HTR-8/SVneo (cell line): ENCODE data around the gene DUSP28.
"Not testable (repeated sequence)": the region's sequence is repeated elsewhere in the genome, so short reads cannot be mapped to it uniquely, and the experiment has no call there.

Source experiments
- DNase-seq: peaks from one replicate; pipeline ENCODE4 v3.0.0; 2011; ENCODE audit warnings: low spot score, mixed read lengths; ENCODE audit not compliant: insufficient read length
- FAIRE-seq: peaks from 2 replicates; lab custom pipeline; 2011; peaks lifted over from hg19 to GRCh38; lab: Jason Lieb, UNC

The DUSP28 gene

GRCh38 chr2:240558236-240558761 is 1.9 kb upstream of the DUSP28 start:
- FAIRE-seq (no peak), DNase-seq (no peak)

DNA sequence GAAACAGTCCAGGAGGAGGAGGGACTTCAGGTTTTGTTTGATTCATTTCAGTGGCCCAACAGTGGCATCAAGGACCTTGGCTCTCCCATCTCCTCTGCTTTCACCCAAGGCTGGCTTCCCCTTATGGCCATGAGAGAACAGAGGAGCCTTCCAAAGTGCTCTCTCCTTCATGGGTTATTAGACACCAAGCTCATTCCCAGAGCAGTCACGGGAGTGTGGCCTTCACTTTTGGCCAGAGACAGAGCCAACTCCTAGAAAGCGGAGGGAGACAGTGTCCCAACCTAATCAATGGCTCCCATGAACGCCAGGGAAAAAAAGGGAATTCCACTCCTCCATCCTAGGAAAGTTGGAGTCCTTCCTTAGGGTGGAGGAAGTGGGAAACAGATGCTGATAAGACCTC is 871 bp upstream of the DUSP28 start:
- DNase-seq: no peak
- no peak for FAIRE-seq

- DNase-seq: peak; percentile 83
- peak; percentile 81 for FAIRE-seq
Measured at GRCh38 chr2:240560480-240561324, 545 bp downstream of the DUSP28 start.

DNA sequence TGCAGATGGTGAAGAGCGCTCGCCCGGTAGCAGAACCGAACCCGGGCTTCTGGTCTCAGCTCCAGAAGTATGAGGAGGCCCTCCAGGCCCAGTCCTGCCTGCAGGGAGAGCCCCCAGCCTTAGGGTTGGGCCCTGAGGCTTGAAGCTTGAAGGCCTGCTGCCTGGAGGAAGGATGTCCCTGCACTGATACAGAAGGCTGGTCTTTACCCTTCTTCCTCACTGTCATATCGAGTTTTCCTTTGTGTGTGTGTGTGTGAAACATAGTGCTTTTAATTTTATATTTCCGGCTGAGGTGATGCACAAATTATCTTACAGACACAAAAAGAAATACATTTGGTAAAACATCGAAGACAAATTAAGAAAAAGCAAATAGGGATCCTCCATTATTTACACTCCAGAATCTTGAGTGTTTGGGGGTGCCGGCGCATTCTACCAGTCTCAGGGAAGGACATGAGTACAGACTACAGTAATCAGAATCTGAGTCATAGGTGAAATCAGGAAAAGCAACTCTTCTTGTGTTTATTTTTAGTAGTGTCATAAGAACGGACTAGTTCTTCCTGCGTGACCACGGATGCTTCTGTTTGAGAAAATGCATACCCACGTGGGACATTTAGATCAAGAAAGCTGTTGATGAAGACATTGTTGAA is 1.3 kb downstream of the DUSP28 start:
- FAIRE-seq (no peak), DNase-seq (no peak)

GRCh38 chr2:240563231-240563630 is 3.1 kb downstream of the DUSP28 start:
- not testable (repeated sequence) for DNase-seq, FAIRE-seq

- FAIRE-seq: no peak
- no peak for DNase-seq
Measured at GRCh38 chr2:240563951-240564560, 3.9 kb downstream of the DUSP28 start.

DNA sequence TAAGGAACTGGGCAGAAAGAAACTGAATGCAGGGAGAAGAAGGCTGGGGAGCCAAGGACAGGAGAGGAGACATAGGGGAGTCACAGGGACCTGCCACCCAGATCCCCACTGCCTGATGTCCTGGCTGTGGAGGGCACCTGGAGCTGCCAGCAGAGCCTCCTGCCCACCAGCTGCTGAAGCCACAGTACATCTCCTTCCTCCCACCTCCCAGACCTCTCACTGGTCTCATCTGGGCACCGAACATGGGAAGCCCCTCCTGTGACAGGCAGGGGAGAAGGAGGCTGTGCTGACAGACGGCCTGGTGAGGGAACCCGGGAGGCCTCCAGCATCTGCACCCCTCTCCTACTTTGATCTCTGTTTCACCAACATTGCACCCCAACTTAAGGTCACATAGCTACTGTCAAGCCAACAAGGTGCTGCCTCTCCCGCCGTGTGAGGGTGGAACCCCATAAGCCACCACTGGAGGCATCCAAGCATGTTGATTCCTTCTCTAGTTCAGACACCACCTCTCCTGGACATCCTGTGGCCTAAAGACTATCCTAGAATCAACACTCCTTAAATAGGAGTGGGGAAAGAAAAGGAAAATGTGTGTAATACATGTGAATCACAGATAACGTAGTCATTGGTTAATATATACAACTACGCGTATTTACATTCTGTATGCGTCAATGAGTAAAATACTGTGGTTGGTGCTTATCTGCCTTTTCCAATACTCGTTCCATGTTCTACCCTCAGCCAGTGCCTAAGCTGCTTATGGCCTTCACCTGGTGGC is 4.6 kb downstream of the DUSP28 start:
- DNase-seq (no peak), FAIRE-seq (no peak)

- FAIRE-seq: peak; percentile 58
Measured at GRCh38 chr2:240565333-240566202, 5.4 kb downstream of the DUSP28 start.

DNA sequence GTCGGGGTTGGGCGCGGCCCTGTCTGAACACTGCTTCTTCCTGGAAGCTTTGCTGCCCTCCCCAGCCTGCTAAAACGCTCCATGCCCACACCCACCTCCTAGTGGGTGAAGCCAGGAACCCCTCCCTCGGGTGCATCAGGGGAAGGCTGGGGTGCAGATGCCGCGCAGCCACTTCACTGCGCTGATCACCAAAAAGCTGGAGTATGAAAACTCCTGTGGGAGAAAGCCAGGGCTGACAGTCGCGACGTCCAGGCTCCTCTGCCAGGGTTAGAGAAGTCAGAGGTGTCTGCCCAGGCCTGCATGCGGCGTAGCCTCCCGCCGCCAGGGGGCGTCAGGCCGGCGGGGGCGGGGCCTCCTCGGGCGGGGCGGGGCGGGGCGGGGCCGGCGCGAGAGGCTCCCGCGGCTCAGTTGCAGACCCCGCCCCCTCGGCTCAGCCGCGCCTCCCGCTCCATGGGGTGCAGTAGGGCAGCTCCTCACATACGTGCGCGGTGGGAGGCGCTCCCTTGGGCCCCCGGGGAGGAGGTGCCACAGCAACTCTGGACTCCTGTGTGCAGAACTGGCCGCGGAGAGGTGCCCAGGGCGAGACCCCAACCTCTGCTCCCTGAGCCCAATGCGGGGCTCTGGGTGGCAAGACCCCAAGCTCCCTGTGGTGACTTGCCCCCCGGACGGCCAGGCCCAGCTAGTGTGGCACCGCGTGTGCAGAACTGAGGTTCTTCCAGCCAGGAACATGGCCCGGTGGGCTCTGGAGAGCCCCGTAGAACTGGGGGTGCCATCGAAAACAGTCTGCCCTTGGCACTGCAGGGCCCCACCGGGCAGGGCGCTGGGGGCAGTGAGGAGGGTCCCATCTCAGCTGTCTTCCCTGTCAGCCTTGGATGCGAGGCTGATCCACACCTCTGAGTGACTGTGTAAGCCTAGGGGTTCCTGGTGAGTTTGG is 6.3 kb downstream of the DUSP28 start:
- peak; percentile 63 for FAIRE-seq
- DNase-seq: peak; percentile 88

More at GRCh38 chr2:240565333-240566202, 5.4 kb downstream of the DUSP28 start:
- DNase-seq: peak; percentile 67

- DNase-seq: no peak
- no peak for FAIRE-seq
Measured at GRCh38 chr2:240567137-240567871, 7.1 kb downstream of the DUSP28 start.

DNA sequence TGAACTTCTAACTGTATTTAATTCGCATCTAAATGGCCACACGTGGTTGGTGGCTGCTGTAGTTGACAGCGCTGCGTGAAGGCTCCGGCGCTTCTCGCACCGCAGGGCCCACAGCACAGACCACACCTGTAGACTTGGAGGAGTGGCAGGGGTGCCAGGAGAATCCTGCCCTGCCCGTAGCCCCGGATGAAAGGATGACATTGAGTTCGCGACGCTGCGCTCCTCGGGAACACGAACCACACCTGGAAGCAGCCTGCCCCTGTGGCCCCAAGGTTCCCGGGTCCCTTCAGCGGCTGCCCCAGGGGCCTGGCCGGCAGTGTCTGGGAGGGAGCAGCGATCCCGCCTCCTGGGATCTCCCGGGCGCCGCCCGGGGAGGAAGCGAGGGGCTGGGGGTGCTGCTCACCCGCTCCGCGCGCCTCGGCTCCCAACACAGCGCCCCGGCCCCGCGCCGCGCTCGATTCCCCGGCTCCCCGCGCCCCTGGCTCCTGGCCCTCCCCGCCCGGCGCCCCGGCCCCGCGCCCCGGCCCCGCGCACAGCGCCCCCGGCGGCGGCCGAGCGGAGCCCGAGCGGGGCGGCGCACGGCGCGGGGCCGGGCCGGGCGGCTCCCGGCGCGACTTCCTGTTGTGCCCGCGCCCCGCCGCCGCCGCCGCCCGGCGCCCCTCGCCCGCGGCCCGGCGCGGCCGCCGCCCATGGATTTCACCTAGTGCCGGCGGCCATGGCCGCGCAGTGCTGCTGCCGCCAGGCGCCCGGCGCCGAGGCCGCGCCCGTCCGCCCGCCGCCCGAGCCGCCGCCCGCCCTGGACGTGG is 7.9 kb downstream of the DUSP28 start, which contains the start of gene RNPEPL1:
RNPEPL1 (plus strand) TSS at position 613 of the 806 bp plus-strand sequence; CDS start at position 716, 103 bp downstream.
- FAIRE-seq (peak; percentile 26), DNase-seq (peak; percentile 21)

GRCh38 chr2:240568678-240569522 is 8.7 kb downstream of the DUSP28 start:
- DNase-seq: peak; percentile 41
- FAIRE-seq: peak; percentile 82

DNA sequence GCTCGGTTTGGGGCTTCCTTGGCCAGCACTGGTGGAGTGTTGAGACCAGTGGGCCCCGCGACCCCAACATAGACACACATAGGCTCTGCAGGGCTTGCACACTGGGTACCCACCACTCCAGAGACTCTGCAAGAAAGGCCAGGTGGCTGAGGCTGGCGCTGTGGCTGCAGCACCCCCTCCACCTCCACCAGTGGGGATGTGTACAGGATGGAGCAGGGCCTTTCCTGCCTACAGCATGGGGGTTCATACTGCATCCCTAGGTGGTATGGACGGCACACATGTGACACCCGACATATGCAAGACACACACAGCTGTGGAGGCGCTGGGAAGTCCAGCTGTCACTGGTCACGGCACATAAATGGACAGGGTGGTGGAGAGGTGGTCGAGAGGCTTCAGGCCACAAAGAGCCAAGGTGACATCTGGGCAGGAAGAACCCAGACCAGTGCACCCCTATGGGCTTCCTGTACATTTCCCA is 9.4 kb downstream of the DUSP28 start:
- DNase-seq: no peak
- peak; percentile 31 for FAIRE-seq

DNA sequence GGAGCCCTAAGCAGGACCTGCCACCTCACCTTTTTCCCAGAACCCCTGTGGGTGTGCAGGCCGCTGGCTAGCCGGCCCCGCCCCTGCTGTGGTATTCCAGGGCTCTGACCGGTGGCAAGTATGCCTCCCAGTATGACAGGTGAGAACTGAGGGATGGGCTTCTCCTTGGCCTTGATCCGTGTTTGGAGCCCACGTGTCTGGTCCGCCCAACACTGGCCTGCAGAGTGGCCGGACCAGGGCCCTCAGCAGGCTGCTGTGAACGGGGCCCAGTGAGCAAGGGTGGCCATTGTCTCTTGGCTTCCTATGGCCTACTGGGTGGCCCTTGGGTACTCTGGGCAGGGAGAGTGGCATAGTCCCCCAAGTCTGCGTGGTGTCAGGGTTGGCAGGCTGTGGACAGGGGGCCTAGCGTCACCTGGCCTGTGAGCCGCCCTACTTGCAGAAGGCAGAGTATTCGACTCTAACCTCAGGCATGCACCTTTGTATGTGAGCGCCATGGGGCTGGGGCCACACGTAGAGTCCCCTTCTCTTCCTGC is 9.9 kb downstream of the DUSP28 start:
- no peak for FAIRE-seq
- DNase-seq: no peak
